Non-pigmented ciliary epithelial cell (primary cell): ENCODE results near the gene PTRH2.
"Not testable (repeated sequence)": the region's sequence is repeated elsewhere in the genome, so short reads cannot be mapped to it uniquely, and the experiment has no call there.

Source experiments
- DNase-seq: peaks from one replicate; pipeline ENCODE4 v3.0.0-alpha.2; 2010; ENCODE audit warnings: low read depth

Gene PTRH2

DNA sequence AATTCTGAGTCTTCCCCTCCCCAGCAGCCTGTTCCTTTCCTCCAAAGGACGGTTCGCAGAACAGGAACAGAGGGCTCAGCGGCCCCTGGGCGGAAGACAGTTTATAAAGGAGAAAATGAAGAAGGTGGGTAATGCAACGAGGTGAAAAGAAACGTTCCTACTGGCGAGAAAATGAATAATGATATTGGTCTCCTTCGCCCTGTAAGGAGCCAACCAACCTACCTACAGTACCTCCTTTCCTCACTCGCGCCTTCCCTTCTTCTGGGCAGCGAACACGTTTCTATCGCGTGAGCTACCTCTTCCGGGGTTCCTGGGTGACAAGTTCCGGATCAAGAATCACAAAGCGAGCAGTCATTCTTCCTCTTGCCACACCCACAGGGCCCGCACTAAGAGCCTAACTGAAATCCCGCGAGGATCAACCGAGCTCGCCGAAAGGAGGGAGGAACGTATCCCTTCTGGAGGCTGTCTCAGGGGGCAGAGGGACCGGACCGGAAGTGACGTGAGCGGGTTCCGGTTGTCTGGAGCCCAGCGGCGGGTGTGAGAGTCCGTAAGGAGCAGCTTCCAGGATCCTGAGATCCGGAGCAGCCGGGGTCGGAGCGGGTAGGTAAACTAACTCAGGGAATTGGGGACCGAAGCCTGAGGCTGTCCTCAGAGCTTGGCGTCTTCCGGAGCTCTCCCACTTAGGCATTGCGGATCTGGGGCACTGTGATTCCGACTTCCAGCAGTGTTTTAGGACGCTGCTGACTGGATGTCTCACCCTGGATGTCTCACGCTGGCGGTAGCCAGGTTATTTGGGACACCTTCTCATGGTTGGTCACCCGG lies at the start of gene PTRH2, which contains the start of gene VMP1:
Gene PTRH2, minus strand, starts transcription at position 282 of the 822 bp plus-strand sequence. CDS start 9,452 bp downstream, outside the sequence.
Gene VMP1, plus strand, starts transcription at position 506 of the 822 bp plus-strand sequence. CDS start 23,793 bp downstream, outside the sequence.
- DNase-seq, result peak; percentile 98

DNA sequence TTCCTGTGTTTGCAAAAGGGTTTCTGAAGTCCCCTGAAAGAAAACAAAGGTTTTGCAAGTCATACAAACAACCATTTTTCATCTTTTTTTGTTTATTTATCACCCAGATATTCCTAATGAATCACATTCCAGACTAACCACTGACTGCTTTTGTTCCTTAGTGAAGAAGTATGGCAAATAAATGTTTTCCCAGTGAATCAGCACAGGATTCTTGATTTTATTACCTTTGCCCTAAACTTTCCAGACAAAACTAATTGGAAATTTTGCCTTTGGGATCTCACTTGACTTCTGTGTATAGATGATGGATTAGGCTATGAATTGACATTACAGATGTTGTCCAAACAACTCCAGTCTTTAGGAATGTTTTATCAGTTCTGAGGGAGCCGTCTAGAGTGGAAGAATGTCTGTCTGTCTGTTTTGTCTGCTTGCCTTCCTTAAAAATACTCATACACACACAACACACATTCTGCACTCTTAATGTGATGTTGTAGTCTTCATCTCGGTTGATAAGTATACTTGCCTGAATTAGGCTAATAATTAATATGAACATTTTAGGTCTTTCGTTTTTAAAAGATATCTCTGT lies 49.1 kb upstream of the PTRH2 start:
- peak; percentile 82 for DNase-seq

DNA sequence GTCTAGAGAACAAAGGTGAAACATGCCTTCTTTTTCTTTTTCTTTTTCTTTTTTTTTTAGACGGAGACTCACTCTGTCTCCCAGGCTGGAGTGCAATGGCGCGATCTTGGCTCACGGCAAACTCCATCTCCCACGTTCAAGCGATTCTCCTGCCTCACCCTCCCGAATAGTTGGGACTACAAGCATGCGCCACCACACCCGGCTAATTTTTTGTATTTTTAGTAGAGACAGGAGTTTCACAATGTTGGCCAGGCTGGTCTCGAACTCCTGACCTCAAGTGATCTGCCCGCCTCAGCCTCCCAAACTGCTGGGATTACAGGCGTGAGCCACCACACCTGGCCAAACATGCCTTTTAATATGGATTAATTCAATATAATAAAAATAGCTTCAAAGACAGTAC lies 47.8 kb upstream of the PTRH2 start:
- DNase-seq, result not testable (repeated sequence)

DNA sequence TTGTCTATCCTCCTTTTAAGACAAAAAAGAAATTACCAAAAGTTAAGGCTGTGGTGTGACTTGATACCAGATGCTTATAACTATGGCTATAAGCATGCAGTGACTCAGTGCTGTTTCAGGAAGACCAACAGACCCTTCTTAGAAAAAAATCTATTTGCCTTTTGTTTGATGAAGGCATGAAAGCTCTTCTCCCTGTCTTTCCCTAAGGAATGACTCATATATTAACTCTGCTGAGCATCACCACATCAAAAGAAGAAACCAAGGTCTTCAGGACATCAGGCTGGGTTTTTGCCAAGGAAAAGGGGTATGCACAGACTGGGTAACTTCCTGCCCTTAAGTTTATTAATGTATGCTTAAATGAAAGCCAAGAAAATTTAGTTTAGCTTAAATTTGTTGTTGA lies 47.3 kb upstream of the PTRH2 start:
- DNase-seq, result peak; percentile 97

DNA sequence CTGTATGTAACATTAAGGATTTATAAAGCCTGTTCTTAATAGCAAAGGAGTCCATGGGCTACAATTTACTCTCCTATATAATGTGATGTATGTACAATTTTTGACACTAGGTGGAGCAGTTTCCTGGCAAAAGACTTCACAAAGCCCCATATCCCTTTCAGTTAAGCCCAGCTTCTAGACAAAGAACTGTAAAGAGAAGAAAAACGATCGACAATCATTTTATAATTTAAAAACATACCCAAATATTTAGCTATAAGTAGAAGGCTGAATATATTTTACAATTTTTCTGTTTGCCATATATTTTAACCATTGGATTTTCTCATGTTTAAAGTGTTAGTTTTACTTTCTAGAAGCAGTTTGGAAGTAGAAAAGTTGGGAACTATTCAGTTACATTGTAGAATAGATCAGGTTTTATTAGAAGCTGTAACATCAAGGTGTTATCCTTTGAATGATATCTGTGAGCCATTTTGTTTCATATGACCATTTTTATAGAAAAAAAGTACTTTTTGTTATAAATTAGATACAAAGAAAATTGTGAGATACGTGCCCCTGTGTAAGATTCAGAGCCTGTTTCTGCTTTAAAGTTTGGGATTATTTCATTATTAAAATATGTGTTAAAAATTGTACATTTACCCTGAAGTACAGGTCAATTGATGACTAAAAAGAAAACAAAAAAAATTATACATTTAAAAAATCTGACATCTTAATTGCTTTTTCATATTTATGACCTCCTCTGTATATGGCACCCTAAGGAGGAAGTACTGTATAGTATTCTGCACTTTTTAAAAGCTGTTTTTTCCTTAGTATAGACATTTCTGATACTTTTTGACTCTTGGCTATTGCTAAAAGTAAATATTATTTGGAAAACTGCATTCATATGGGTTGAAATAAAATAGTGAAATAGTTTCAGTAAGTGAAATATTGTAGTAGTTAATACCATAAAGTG lies 46.6 kb upstream of the PTRH2 start:
- peak; percentile 82 for DNase-seq

DNA sequence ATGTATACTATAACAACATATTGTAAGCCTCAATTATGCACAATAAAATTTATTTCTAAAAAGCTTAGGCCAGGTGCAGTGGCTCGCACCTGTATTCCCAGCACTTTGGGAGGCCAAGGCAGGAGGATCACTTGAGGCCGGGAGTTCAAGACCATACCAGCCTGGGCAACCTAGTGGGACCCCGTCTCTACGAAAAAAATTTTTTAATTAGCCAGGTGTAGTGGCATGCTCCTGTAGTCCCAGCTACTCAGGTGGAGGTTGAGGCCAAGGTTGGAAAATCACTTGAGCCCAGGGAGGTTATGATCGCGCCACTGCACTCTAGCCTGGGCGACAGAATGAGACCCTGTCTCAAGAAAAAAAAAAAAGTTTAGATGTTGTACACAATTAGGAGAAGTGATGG lies 45.7 kb upstream of the PTRH2 start:
- DNase-seq, result no peak

DNA sequence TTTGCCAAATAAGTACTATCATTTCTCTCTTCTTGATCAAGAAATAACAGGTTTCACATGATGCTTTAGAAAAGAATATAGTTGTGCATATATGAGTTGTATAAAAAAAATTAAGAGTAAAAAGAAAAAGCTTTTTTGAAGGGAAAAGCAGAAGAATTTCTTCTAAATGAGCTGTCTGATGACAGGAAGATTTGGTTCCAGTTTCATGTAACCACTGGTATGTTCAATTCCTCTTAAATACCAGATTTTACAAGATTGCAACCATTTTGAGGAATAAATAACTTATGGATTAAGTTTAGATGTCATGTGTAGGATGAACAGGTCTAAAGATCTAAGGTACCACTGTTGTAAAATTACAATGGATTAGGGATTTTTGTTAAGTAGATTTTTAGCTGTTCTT lies 45.2 kb upstream of the PTRH2 start:
- DNase-seq, result no peak

DNA sequence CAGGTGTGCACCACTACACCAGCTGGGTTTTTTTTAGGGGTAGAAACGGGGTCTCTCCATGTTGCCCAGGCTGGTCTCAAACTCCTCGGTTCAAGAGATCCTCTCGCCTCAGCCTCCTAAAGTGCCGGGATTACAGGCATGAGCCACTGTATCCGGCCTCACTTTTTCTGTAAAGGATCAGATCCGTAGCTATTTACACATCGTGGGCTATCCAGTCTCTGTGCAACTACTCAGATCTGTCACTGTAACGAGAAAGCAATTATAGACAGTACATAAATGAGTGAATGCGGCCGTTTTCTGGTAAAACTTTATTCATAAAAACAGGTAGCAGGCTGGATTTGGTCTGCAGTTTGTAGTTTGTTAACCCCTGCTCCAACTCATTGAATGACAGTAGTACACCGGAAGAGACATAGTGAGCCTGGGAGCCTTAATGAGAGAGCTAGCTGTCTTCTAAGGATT lies 44.8 kb upstream of the PTRH2 start:
- DNase-seq, result no peak

DNA sequence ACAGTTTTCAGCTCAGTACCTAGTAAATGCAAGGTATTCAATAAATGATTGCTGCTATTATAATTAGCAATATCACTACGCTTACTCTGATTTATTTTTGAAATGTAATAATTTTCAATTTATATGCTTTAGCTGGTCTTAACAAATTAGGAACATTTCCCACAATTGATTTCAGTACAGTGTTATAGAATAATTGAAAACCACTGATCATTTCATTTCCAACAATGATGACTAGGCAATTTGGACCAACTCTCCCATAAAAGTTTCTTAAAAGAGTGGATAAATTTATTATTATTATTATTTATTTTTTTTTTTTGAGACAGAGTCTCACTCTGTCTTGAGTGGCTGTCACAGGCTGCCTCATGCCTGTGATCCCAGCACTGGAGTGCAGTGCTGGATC lies 41.4 kb upstream of the PTRH2 start:
- no peak for DNase-seq

DNA sequence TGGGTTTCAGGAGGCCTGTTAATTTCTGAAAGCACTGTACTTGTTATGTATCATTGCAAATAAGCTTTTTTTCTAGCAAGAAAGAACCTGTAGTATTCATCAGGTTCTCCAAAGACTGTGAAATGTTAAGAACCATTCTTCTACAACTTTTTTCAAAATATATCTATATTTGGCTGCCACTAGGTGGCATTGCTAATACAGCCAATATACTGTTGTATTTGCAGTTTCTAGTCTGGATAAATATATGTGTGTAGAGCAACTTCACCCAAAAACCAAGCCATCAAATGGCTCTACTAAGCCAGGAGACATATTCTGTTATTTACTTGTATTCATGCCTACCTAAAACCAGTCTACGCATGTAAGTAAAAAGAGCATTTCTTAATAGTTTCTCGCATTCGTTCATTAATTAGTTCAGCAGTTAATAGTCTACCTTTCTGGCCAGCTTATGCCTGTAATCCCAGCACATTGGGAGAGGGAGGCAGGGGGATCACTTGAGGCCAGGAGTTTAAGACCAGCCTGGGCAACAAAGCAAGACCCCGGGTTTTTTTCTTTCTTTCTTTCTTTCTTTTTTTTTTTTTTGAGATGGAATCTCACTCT lies 39.7 kb upstream of the PTRH2 start:
- no peak for DNase-seq

DNA sequence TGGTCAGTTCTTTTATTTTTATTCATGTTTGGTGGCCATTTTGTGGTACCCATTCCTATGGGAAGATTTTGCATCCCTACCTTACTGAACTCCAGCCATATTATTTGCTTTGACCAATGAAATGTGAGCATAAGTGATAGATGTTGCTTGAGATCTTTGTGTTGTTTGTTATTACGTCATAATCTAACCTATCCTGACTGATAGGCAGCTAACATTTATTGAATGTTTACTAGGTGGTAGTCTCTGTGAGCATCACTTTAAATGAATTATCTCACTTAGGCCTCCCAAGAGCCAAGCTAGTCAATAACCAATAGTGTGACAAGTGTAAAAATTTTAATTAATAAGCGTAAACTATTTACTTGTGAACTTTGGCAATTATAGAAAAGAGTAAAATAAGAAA lies 37.8 kb upstream of the PTRH2 start:
- no peak for DNase-seq

DNA sequence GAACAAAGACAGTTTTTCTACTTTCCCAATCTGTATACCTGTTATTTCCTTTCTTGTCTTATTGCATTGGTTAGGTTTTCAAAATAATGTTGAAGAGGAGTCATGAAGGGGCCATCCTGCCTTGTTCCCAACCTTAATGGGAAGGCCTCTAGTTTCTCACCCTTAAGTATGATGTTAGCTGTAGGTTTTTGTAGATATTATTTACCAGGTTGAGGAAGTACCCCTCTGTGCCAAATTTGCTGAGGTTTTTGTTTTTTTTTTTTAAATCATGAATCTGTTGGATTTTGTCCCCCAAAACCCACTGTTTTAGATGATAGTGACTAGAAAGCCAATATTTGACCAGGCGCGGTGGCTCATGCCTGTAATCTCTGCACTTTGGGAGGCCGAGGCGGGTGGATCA lies 36.6 kb upstream of the PTRH2 start:
- DNase-seq, result no peak

DNA sequence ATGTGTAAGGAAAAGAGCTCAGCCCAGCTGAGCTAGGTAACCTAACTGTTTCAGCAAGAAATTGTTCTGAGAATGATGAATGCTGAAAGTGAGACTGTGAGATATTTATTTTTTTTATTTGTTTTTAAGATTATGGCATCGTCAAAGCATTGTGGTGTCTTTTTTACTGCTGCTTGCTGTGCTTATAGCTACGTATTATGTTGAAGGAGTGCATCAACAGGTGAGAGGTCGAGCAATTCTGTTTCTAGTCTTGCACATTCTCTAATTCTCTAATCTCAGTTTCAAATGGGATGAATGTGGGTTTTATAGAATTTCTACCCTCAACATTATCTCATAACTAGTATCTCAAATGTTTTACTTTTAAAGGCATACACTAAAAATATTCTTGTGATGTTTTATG lies 30.1 kb upstream of the PTRH2 start:
- no peak for DNase-seq

DNA sequence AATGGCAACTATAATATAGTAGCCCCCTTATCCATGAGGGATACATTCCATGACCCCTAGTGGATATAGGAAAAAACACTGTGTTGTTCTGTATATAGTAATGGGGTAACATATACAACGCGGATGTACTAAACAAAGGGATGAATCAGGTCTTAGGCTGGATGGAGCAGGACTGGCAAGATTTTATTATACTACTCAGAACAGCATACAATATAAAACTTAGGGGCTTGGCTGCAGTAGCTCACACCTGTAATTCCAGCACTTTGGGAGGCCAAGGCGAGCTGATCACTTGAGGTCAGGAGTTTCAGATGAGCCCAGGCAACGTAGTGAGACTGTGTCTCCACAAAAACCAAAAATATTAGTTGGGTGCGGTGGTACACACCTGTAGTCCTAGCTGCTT lies 27.0 kb upstream of the PTRH2 start:
- DNase-seq, result no peak

DNA sequence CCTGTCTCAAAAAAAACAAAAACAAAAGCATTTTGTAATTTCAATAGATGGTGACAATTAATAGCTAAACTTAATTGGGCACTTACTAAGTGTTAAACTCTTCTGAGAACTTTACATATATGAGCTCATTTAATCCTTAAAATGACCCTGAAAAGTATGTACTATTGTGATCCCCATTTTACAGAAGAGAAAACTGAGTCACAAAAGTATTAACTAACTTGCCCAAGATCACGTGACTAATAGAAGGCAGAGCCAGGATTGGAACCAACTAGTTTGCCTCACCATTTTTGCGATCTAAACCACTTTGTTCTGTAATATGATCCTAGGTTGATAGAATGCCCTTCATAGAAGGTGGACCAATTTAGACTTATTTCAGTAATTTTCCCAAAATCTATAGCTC lies 26.5 kb upstream of the PTRH2 start:
- no peak for DNase-seq

DNA sequence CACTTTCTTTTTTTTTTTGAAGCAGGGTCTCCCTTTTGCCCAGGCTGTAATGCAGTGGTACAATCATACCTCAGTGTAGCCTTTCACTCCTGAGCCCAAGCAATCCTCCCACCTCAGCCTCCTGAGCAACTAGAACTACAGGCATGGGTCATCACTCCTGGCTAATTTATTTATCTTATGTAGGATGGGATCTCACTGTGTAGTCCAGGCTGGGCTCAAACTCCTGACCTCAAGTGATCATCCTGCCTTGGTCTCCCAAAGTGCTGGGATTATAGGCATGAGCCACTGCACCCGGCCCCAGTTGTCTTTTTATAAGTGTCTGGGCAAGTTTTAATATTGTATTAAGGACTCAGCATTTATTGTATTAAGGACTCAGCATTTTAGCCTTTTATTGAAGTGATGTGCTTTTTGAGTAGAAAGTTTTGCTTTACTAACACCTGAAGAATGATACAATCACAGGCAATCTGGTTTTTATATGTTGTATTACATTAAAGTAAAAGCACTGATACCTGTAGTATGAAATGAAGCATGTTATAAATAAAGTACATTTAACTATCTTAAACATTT lies 23.1 kb upstream of the PTRH2 start:
- no peak for DNase-seq

DNA sequence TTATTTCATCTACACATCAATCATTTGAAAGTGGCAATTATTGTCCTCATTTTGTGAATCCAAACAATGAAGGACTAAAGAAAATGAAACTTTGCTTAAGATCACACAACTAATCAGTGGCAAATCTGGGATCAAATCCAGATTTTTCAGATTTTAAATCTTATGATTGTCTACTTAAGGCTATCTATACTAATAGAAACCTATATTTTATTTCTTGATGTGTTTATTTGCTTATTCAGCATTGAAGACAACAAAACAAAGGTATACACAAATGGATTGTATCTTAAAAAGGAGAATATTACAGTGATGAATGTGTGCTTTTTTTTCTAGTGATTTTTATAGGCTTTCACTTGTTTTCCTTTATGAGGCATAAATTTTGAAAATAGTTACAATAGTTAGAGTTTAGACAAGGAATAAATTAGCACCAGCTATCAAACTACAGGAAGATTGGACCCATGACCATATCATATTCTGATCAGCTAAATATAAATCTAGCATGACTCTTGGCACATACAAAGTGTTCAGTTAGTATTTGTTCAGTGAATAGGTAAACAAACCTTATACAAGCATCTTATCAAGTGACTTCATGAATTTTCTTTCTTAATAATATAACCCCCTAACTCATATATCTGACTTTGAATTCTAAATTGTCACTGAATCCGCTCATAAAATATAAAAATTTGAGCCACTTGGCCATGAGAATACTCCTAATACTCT lies 20.7 kb upstream of the PTRH2 start:
- DNase-seq, result no peak

DNA sequence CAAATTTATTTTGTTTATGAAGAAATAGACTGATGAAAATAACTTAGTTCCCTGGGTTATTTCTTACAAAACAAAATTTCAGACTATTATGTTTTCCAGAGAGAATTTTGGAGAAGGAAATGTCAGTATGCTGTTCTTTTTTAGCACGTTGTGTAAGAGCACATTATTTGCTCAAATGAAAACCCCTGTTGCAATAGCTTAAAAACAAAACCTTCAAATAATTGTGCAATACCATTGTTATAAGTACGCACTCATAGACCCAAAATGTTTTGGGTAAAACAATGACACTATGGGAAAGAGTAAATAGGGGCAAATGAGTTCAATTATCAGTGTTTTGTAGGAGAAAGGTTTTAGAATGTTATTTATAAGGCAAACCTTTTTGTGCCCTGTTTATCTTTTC lies 18.5 kb upstream of the PTRH2 start:
- DNase-seq, result no peak

DNA sequence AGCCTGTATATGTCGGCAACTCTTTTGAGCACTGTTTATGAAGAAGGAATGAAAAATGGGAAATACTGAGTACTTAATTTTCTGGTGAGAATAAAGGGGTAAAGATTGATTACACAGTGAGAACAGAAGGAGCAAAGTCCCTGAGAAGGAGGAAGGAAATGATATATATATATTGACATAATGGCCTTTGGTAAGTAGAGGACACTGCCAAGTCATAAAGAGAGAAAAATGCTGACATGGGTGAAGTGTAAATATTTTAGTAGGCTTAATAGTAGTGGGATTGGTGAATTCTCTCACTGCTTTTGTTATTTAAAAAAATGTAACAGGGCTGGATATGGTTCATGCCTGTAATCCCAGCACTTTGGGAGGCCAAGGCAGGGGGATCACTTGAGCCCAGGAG lies 16.4 kb upstream of the PTRH2 start:
- no peak for DNase-seq

DNA sequence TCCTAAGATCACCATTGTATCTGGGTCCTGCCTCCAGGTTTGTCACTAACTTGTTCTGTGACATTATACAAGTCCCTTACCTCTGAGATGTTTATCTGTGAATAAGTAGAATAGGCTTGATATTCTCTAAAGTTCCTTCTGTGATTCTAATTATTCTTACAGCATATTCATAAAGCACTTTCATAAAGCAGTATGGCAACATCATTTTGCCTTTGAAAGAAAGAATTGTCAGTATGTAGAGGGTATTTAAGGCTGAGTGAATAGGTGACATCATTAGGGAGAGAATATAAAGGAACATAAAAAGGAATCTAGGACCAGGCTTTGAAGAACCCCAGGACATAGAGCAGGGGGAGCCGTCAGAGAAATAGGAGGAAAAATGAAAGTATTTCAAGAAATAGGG lies 15.8 kb upstream of the PTRH2 start:
- no peak for DNase-seq

DNA sequence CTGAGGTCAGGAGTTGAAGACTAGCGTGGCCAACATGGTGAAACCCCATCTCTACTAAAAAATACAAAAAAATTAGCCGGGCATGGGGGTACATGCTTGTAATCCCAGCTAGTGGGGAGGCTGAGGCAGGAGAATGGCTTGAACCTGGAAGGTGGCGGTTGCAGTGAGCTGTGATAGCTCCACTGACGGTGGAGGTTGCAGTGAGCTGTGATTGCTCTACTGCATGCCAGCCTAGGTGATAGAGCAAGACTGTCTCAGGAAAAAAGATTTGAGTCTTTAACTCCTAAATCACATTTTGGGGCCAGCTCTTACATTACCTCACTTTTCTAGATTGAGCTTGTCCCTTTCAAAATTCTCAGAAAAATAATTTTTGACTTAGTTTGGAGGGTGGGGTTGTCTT lies 15.4 kb upstream of the PTRH2 start:
- DNase-seq, result no peak
